Pancreas (tissue), 10 donors: ENCODE measurements around the gene CYP4F8. TPM values are rescaled to one million over a fixed set of nuclear protein-coding genes. Genes with fewer than 3 reads are reported as not detected.

Experiments
- ATAC-seq, 4 donors: fragments of 200-7000 bp; cut with Tn5 transposase; one replicate each; pipeline versions ENCODE4 v1.8.0 to v1.9.1; 2020; ENCODE audit warnings: mild to moderate bottlenecking in 4 of 4, moderate library complexity in 4 of 4
- DNase-seq, 6 donors: peaks; one replicate each; pipeline ENCODE4 v3.0.0-alpha.2; 2020
- FAIRE-seq: peaks from 2 replicates; lab custom pipeline; 2012; peaks lifted over from hg19 to GRCh38; lab: Jason Lieb, UNC
- H3K27ac ChIP-seq, 4 donors: fragments of 200-600 bp; sonication (generic); 1 replicate in 3 of 4; 2 replicates in 1 of 4; pipeline versions ENCODE4 v1.5.0 to v1.8.0; 2020
- H3K27me3 ChIP-seq, 4 donors: fragments of 200-600 bp; one replicate each; pipeline ENCODE4 v1.8.0; 2021
- H3K36me3 ChIP-seq, 3 donors: fragments of 200-600 bp; sonication (generic) in 1 of 3; one replicate each; pipeline versions ENCODE4 v1.5.0 to v1.8.0; 2020 to 2021
- H3K4me1 ChIP-seq, 3 donors: fragments of 200-600 bp; one replicate each; pipeline ENCODE4 v1.8.0; 2021
- H3K4me3 ChIP-seq, 4 donors: fragments of 200-600 bp; sonication (generic) in 2 of 4; one replicate each; pipeline versions ENCODE4 v1.5.0 to v1.8.0; 2020 to 2021
- H3K9me3 ChIP-seq, 4 donors: fragments of 200-600 bp; one replicate each; pipeline ENCODE4 v1.8.0; 2021
- WGBS, 2 donors: extraction: QIAGEN DNeasy Blood & Tissue Kit; methylation state at CpG; one replicate each; pipeline ENCODE4 v1.1.7; 2013; 5-methylcytosine and 5-hydroxymethylcytosine counted together
- intact Hi-C, 3 donors: fragments of 100-400 bp; cut with DNase I; formaldehyde crosslinking; loops; one replicate each; pipeline versions ENCODE4 v1.11.1 to v1.14.2; 2022
- polyA plus RNA-seq, 2 donors: library from polyadenylated mRNA; stranded (reverse); fragments of 200-250 nt; gene quantifications; one replicate each; pipeline ENCODE4 v1.2.3, GENCODE V29; 2013
- total RNA-seq, 6 donors: library from RNA; stranded (reverse); fragmentation: NEBNext Ultra II Directional in 4 of 6; extraction: Animal tissue kit (Norgen Biotek cat#: 25700) in 4 of 6; gene quantifications; one replicate each; pipeline versions ENCODE4 v1.2.1 to v1.2.4, GENCODE V29; 2021 to 2023
- TF ChIP-seq, protein P1 (sequence below), 4 donors: fragments of 200-600 bp; sonication (generic) in 3 of 4; IDR thresholded peaks; one replicate each; pipeline versions ENCODE4 v1.5.0 to v1.8.0; 2021; ENCODE audit warnings: antibody characterized with exemption in 4 of 4
- donor health status: healthy with polysubstance abuse.
- donor health status: DM: no; HTN: no; CAD: no; lungs with moderate emphysema.
- donor health status: DM: no; HTN: no; CAD: no.
- donor health status: control.
- donor health status: control.
- donor health status: Bipolar disorder and iron deficiency.
- donor health status: DM: yes; HTN: yes; CAD: no.
- donor health status: DM: no; HTN: no; CAD: no.
- donor health status: DM: no; HTN: no; CAD: no.
- donor health status: DM: yes; HTN: yes; CAD: no.

Gene CYP4F8
- total and polyA plus RNA-seq, 8 donors: not detected

GRCh38 chr19:15616627-15617270 lies 1.7 kb downstream of the CYP4F8 start:
- FAIRE-seq (no peak), DNase-seq (no peak), ATAC-seq (no peak)
- WGBS, 2 donors: 38 to 43% methylated on average over 7 of the region's 7 CpGs
- intact Hi-C loops: no loop called here
- Histone ChIP-seq H3K4me1 (no peaks in the 10 kb centered on the region), H3K27ac (no peak overlapping the region), H3K4me3 (no peak overlapping the region), H3K27me3 (no peaks in the 10 kb centered on the region), H3K36me3 (no peaks in the 10 kb centered on the region), H3K9me3 (no peaks in the 10 kb centered on the region)
- TF ChIP-seq, protein P1, sequence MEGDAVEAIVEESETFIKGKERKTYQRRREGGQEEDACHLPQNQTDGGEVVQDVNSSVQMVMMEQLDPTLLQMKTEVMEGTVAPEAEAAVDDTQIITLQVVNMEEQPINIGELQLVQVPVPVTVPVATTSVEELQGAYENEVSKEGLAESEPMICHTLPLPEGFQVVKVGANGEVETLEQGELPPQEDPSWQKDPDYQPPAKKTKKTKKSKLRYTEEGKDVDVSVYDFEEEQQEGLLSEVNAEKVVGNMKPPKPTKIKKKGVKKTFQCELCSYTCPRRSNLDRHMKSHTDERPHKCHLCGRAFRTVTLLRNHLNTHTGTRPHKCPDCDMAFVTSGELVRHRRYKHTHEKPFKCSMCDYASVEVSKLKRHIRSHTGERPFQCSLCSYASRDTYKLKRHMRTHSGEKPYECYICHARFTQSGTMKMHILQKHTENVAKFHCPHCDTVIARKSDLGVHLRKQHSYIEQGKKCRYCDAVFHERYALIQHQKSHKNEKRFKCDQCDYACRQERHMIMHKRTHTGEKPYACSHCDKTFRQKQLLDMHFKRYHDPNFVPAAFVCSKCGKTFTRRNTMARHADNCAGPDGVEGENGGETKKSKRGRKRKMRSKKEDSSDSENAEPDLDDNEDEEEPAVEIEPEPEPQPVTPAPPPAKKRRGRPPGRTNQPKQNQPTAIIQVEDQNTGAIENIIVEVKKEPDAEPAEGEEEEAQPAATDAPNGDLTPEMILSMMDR (IDR thresholded peaks at IDR 0.05): no peak

DNA sequence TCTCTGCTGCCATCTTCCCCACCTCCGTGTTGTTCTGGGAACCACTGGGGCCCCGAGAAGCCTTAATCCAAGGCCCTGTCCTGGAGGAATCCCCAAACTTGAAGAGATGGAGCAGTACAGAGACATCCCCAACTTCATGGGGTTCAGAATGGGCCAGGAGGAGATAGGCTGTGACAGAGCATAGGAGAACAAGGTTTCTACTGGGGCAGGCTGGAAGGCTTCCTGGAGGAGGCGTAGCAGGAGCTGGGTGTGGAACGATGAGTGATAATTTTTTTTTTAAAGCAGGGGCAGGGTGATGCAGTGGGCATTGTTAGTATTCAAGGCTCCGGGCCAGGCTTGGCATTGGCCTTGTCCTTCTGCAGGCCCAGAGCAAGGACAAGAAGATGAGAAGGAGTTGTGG lies 3.3 kb downstream of the CYP4F8 start:
- H3K4me3 ChIP-seq: no peak overlapping the region
- FAIRE-seq (no peak), DNase-seq (no peak), ATAC-seq (no peak)
- H3K27ac ChIP-seq: no peak overlapping the region
- no peaks in the 10 kb centered on the region for H3K9me3 ChIP-seq
- H3K27me3 ChIP-seq: peaks cover 0 to 4% (median 0%) of the 10 kb centered on the region in 4 donors
- 51 to 66% methylated on average over 5 of the region's 5 CpGs for WGBS, 2 donors
- no peaks in the 10 kb centered on the region for H3K4me1 ChIP-seq
- TF ChIP-seq, protein P1 (IDR thresholded peaks at IDR 0.05): no peak
- intact Hi-C loops: no loop called here
- no peaks in the 10 kb centered on the region for H3K36me3 ChIP-seq

DNA sequence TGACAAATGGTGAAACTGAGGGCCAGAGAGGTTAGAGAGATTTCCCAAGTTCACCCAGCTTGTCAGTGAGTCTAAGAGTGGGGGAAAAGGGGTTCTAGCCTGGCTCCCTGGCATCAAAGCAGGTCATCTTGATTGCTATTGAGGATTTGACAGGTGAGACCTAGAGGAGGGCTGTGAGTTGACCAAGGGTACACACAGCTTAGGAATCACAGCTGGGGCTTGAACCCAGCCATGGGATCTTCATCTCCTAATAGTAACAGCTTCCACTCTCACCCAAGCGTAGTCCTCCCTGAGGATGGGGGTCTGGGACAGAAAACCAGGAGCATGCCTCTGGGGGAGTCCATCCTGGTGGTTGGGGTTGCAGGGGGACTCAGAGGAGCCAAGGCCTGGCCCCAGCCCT lies 6.8 kb downstream of the CYP4F8 start:
- WGBS, 2 donors: 51 to 71% methylated on average over 1 of the region's 1 CpG
- TF ChIP-seq, protein P1 (IDR thresholded peaks at IDR 0.05): no peak
- ATAC-seq (no peak), DNase-seq (no peak), FAIRE-seq (no peak)
- H3K9me3 ChIP-seq: no peaks in the 10 kb centered on the region
- intact Hi-C loops: loop anchor here in 1 of 3 donors (10.0 kb wide), 1 partner anchor 253 kb away; no protein-coding TSS in a partner anchor
- H3K4me3 ChIP-seq: no peak overlapping the region
- H3K27ac ChIP-seq: no peak overlapping the region
- H3K4me1 ChIP-seq: no peaks in the 10 kb centered on the region
- no peaks in the 10 kb centered on the region for H3K36me3 ChIP-seq
- peaks cover 0 to 14% (median 4%) of the 10 kb centered on the region in 4 donors for H3K27me3 ChIP-seq

GRCh38 chr19:15622991-15623390 lies 8.0 kb downstream of the CYP4F8 start:
- Histone ChIP-seq H3K27ac (no peak overlapping the region), H3K27me3 (peaks cover 0 to 14% (median 4%) of the 10 kb centered on the region in 4 donors), H3K4me1 (no peaks in the 10 kb centered on the region), H3K36me3 (no peaks in the 10 kb centered on the region), H3K4me3 (no peak overlapping the region), H3K9me3 (no peaks in the 10 kb centered on the region)
- 39 to 41% methylated on average over 11 of the region's 11 CpGs for WGBS, 2 donors
- TF ChIP-seq, protein P1 (IDR thresholded peaks at IDR 0.05): no peak
- no peak for FAIRE-seq
- ATAC-seq: peak in 2 of 4 donors; percentile 21 to 27
- intact Hi-C loops: loop anchor here in 1 of 3 donors (10.0 kb wide), 1 partner anchor 252 kb away; no protein-coding TSS in a partner anchor
- DNase-seq: no peak

- no peak for DNase-seq
- Histone ChIP-seq H3K36me3 (no peaks in the 10 kb centered on the region), H3K27me3 (peaks cover 0 to 14% (median 4%) of the 10 kb centered on the region in 4 donors), H3K4me3 (no peak overlapping the region), H3K9me3 (no peaks in the 10 kb centered on the region), H3K4me1 (no peaks in the 10 kb centered on the region), H3K27ac (no peak overlapping the region)
- TF ChIP-seq, protein P1 (IDR thresholded peaks at IDR 0.05): no peak
- FAIRE-seq: no peak
- no peak for ATAC-seq
- intact Hi-C loops: loop anchor here in 1 of 3 donors (10.0 kb wide), 1 partner anchor 251 kb away; no protein-coding TSS in a partner anchor
- WGBS, 2 donors: 4 to 11% methylated on average over 9 of the region's 9 CpGs
These were observed 8.8 kb downstream of the CYP4F8 start for GRCh38 chr19:15623711-15624318.
